SK-N-MC (cell line): ENCODE measurements around the gene ANGEL2.

Experiments used
- EZH2 ChIP-seq: fragments of 200-600 bp; sonication (generic); IDR thresholded peaks from one replicate; pipeline ENCODE4 v1.6.1; 2017; ENCODE audit warnings: antibody characterized with exemption
- POLR2AphosphoS5 ChIP-seq: IDR thresholded peaks from 2 replicates; pipeline ENCODE4 v1.6.1; 2012; ENCODE audit warnings: mild to moderate bottlenecking, low read depth, low read length, borderline replicate concordance

DNA sequence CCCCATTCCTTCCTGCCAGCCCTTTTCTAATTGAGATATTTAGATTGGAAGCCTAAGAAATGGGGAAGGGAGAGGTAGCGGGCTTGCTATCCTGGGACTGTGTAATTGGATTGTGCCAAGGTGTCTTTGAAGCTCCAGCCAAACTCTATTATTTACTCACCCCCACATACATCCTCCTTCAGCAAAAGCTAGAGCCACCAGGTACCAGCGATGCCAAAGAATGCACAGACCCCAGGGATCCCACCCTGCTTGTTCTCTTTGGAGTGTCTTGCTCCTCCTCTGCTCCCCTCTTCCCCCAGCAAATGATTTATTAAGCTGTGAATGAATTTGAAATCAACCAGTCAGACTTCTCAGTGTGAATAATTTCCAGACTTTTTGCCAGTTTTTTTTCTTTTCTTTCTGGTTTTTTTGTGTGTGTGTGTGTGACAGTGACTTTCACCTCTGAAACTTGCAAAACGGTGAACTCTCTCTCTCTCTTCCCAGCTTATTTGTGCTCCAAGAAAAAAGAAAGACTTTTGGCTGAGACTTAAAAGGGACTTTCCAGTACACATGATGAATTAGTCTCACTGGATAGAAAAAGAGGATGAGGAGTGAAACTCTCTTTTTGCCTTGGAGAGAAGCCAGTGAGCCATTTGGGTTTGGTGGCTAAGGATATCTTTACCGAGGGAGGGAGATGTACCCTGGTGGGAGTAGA is 63.6 kb downstream of the ANGEL2 start:
- TF ChIP-seq EZH2 = no peak
- TF ChIP-seq POLR2AphosphoS5 = no peak
